ENCODE results near the gene CTNNBIP1. TPM values are rescaled to one million over a fixed set of nuclear protein-coding genes. Genes with fewer than 3 reads are reported as not detected.
A peak's percentile ranks its signal among the peaks of the same experiment; 100 is the strongest.

The CTNNBIP1 gene
- total and polyA plus RNA-seq, 2 of the 8 experiments (the other 6 are each of a cell fraction or from before 2014, with no cell fraction given) = 40.9 to 46.6 TPM

- no peak overlapping the region for H3K9ac ChIP-seq (replicated peaks in 1 of 4; ENCODE audit: extremely low read depth in 1 of 4, low read depth in 3 of 4, low read length in 3 of 4)
- no peak overlapping the region for H3K27ac ChIP-seq (ENCODE audit: low read depth, low read length)
- H3K27me3 ChIP-seq (replicated peaks in 1 of 4; ENCODE audit: control insufficient read depth in 3 of 4, extremely low read depth in 1 of 4, insufficient read depth in 3 of 4, low read length in 3 of 4) = no peaks in the 10 kb centered on the region
- no peak for TF ChIP-seq CHD1 (IDR thresholded peaks at IDR 0.05; ENCODE audit: low read depth, low read length)
- TF ChIP-seq PHF8 (conservative IDR thresholded peaks at IDR 0.05; ENCODE audit: low read depth, low read length) = no peak
- H4K8ac ChIP-seq (ENCODE audit: extremely low read depth, insufficient read depth, low read length) = no peak overlapping the region
- no peak overlapping the region for H2BK120ac ChIP-seq (replicated peaks; ENCODE audit: low read depth, low read length)
- no peak overlapping the region for H3K18ac ChIP-seq (ENCODE audit: extremely low read depth, low read length)
- no peaks in the 10 kb centered on the region for H4K20me1 ChIP-seq (replicated peaks in 1 of 2; ENCODE audit: control insufficient read depth in 1 of 2, insufficient read depth in 2 of 2, low read length in 2 of 2)
- no peaks in the 10 kb centered on the region; the same call in 1 of the 2 replicates for H3K23me2 ChIP-seq (ENCODE audit: low read depth, low read length)
- H2AK5ac ChIP-seq (ENCODE audit: low read depth, low read length) = no peak overlapping the region
- peaks cover 0 to 22% (median 16%) of the 10 kb centered on the region in 4 experiments; a peak in 6 of 7 replicates for H3K4me1 ChIP-seq (replicated peaks in 1 of 4; ENCODE audit: control insufficient read depth in 3 of 4, insufficient read depth in 4 of 4, low read length in 3 of 4)
- CTCF ChIA-PET (ENCODE audit: partially characterized antibody) = interaction anchor here (0.5 to 5.3 kb wide), 14 partner anchors 12 to 224 kb away, joined by 3 to 29 read pairs (median 5); no protein-coding TSS in a partner anchor
- no peak overlapping the region for H4K5ac ChIP-seq (ENCODE audit: insufficient read length, low read depth, low read length)
- no peak overlapping the region for H2AFZ ChIP-seq (ENCODE audit: low read length)
- no peak overlapping the region for H2BK15ac ChIP-seq (ENCODE audit: low read length)
- H3K9me3 ChIP-seq (ENCODE audit: insufficient read depth in 2 of 2, low read depth in 1 of 2, low read length in 1 of 2) = no peaks in the 10 kb centered on the region
- no peak overlapping the region for H3K23ac ChIP-seq (ENCODE audit: insufficient read length)
- no peak for DNase-seq (ENCODE audit: low read depth in 1 of 2, low spot score in 2 of 2)
- H3K36me3 ChIP-seq (ENCODE audit: control insufficient read depth in 2 of 4, insufficient read depth in 4 of 4, low read length in 3 of 4) = no peaks in the 10 kb centered on the region
- 0 out of 2 replicates have a peak overlapping the region, but pooled peaks have one; percentile 17 for H2BK12ac ChIP-seq (ENCODE audit: low read depth, low read length)
- H4K91ac ChIP-seq (replicated peaks; ENCODE audit: insufficient read length, low read length) = no peak overlapping the region
- no peak overlapping the region for H3K4me2 ChIP-seq (ENCODE audit: insufficient read depth in 1 of 2, low read depth in 2 of 2, low read length in 2 of 2)
- H3K4me3 ChIP-seq (ENCODE audit: extremely low read depth in 1 of 4, insufficient read depth in 2 of 4, low read depth in 3 of 4, low read length in 4 of 4) = no peak overlapping the region
- no peaks in the 10 kb centered on the region for H3K79me2 ChIP-seq (ENCODE audit: control insufficient read depth in 1 of 2, insufficient read depth in 2 of 2, low read length in 2 of 2)
- FAIRE-seq = no peak
- H3K56ac ChIP-seq (replicated peaks; ENCODE audit: insufficient read length, low read depth, low read length) = no peak overlapping the region
- 94% methylated on average over 9 of the region's 9 CpGs; no CpG with 5 or more reads in 1 of the 2 experiments for WGBS, 2 experiments (ENCODE audit: extremely low coverage in 1 of 2, insufficient coverage in 1 of 2, insufficient read length in 1 of 2, insufficient replicate concordance in 2 of 2, low coverage in 1 of 2, low lambda C conversion rate in 2 of 2, missing lambda C conversion rate in 1 of 2)
- no peak overlapping the region for H2BK20ac ChIP-seq (ENCODE audit: low read length)
- no peak overlapping the region for H2BK5ac ChIP-seq (ENCODE audit: low read depth, low read length)
- no peak overlapping the region for H3K14ac ChIP-seq (ENCODE audit: insufficient read length)
- POLR2A ChIA-PET (ENCODE audit: partially characterized antibody) = interaction anchor here (0.8 kb wide), 1 partner anchor 10 kb away, joined by 3 read pairs; no protein-coding TSS in a partner anchor
- no peaks in the 10 kb centered on the region for H3K79me1 ChIP-seq (ENCODE audit: low read depth, low read length)
- H3K4ac ChIP-seq (replicated peaks; ENCODE audit: insufficient read length, low read depth, low read length) = no peak overlapping the region
These were observed 67.9 kb downstream of the CTNNBIP1 start for GRCh38 chr1:9842073-9842711.
